Measurements from ENCODE around the gene NADK2. TPM values are rescaled to one million over a fixed set of nuclear protein-coding genes. Genes with fewer than 3 reads are reported as not detected.

The NADK2 gene
- total RNA-seq, 4 donors from 2014 or later, result 23.6 to 34.4 (median 27.8) TPM

GRCh38 chr5:36150676-36151433, 90.9 kb downstream of the NADK2 start:
- Histone ChIP-seq H3K4me3 (peak overlapping the region; percentile 89 to 99 (median 92)), H3K36me3 (peaks cover 0 to 6% of the 10 kb centered on the region in 2 donors), H3K4me1 (peaks cover 32 to 35% of the 10 kb centered on the region in 2 donors), H3K27me3 (no peaks in the 10 kb centered on the region), H3K9me3 (no peaks in the 10 kb centered on the region), H3K27ac (peak overlapping the region; percentile 88 to 95 (median 92))
- peak; percentile 49 to 56 for ATAC-seq
- in situ Hi-C loops (cut with MboI; ENCODE audit: low sequenced_read_pairs in 4 of 4), result loop anchor here in 1 of 4 donors (10.0 kb wide), 1 partner anchor 1226 kb away; the partner anchor contains the start of gene DNAJC21
- TF ChIP-seq CTCF (IDR thresholded peaks at IDR 0.05 in 4 of 5, conservative IDR thresholded peaks at IDR 0.05 in 1 of 5), result no peak
- no peak for TF ChIP-seq POLR2A (IDR thresholded peaks at IDR 0.05)
- intact Hi-C loops (cut with DNase I; ENCODE audit: low total_unique reads), result loop anchor here (10.0 kb wide), 2 partner anchors 544 to 1224 kb away; partner anchors contain the start of genes NUP155 and WDR70
- peak in 1 of 2 donors; percentile 39 for DNase-seq

GRCh38 chr5:36147681-36148080, 94.0 kb downstream of the NADK2 start:
- H3K9me3 ChIP-seq, result no peaks in the 10 kb centered on the region
- no peak overlapping the region for H3K4me3 ChIP-seq
- no peak for ATAC-seq
- intact Hi-C loops (cut with DNase I; ENCODE audit: low total_unique reads), result no loop called here
- no peaks in the 10 kb centered on the region for H3K27me3 ChIP-seq
- no peak for DNase-seq
- in situ Hi-C loops (cut with MboI; ENCODE audit: low sequenced_read_pairs in 4 of 4), result no loop called here
- H3K4me1 ChIP-seq, result peaks cover 21 to 24% of the 10 kb centered on the region in 2 donors
- no peak overlapping the region for H3K27ac ChIP-seq
- TF ChIP-seq POLR2A (IDR thresholded peaks at IDR 0.05), result no peak
- TF ChIP-seq CTCF (IDR thresholded peaks at IDR 0.05 in 4 of 5, conservative IDR thresholded peaks at IDR 0.05 in 1 of 5), result no peak
- H3K36me3 ChIP-seq, result no peaks in the 10 kb centered on the region

GRCh38 chr5:36146390-36146789, 95.3 kb downstream of the NADK2 start:
- peaks cover 0 to 1% of the 10 kb centered on the region in 2 donors for H3K36me3 ChIP-seq
- ATAC-seq (no peak), DNase-seq (no peak)
- intact Hi-C loops (cut with DNase I; ENCODE audit: low total_unique reads) (no loop called here), in situ Hi-C loops (cut with MboI; ENCODE audit: low sequenced_read_pairs in 4 of 4) (no loop called here)
- no peak overlapping the region for H3K27ac ChIP-seq
- H3K4me1 ChIP-seq, result peaks cover 15 to 19% of the 10 kb centered on the region in 2 donors
- no peak for TF ChIP-seq CTCF (IDR thresholded peaks at IDR 0.05 in 4 of 5, conservative IDR thresholded peaks at IDR 0.05 in 1 of 5)
- no peak for TF ChIP-seq POLR2A (IDR thresholded peaks at IDR 0.05)
- H3K4me3 ChIP-seq, result no peak overlapping the region
- H3K9me3 ChIP-seq, result no peaks in the 10 kb centered on the region
- H3K27me3 ChIP-seq, result no peaks in the 10 kb centered on the region

- H3K4me3 ChIP-seq, result no peak overlapping the region
- intact Hi-C loops (cut with DNase I; ENCODE audit: low total_unique reads), result no loop called here
- ATAC-seq (no peak), DNase-seq (no peak)
- H3K27me3 ChIP-seq, result no peaks in the 10 kb centered on the region
- no peaks in the 10 kb centered on the region for H3K9me3 ChIP-seq
- no peak overlapping the region for H3K27ac ChIP-seq
- H3K36me3 ChIP-seq, result peaks cover 0 to 5% of the 10 kb centered on the region in 2 donors
- peaks cover 8 to 12% of the 10 kb centered on the region in 2 donors for H3K4me1 ChIP-seq
- in situ Hi-C loops (cut with MboI; ENCODE audit: low sequenced_read_pairs in 4 of 4), result no loop called here
- no peak for TF ChIP-seq POLR2A (IDR thresholded peaks at IDR 0.05)
- TF ChIP-seq CTCF (IDR thresholded peaks at IDR 0.05 in 4 of 5, conservative IDR thresholded peaks at IDR 0.05 in 1 of 5), result no peak
These were observed 96.4 kb downstream of the NADK2 start for GRCh38 chr5:36145311-36145710.

MicroRNA genes within 50 kb of the gene (microRNA counts, 767-probe panel; counts per million panel counts)
- 356 to 448 counts per million in 2 donors for microRNA hsa-miR-580

Small RNA genes within 50 kb of the gene (microRNA-seq; reads per million reads assigned to microRNA genes)
- gene MIR580 (ENCODE audit: borderline replicate concordance in 2 of 2), result 1.2 to 3.4 reads per million in 2 donors

Other genes with a start within 250 kb of the NADK2 start
- not detected for gene UGT3A2, start 175.0 kb downstream of the NADK2 start, total RNA-seq
- gene LMBRD2, start 90.0 kb downstream of the NADK2 start, total RNA-seq, result 10 to 100 TPM; 12.2 to 29.0 (median 21.3) TPM
- gene SKP2, start 89.8 kb downstream of the NADK2 start, total RNA-seq, result 1 to 10 TPM; 2.8 to 6.7 (median 3.1) TPM
- 1 to 10 TPM in 2 of 4 donors, under 1 TPM in 2; 0.82 to 2.5 (median 1.2) TPM for gene RANBP3L, start 60.0 kb upstream of the NADK2 start, total RNA-seq

Measured in gastrocnemius medialis (tissue), 4 donors.